ENCODE measurements around the gene LRRC74A.

Gene LRRC74A

GRCh38 chr14:76833011-76833410 is 6.8 kb downstream of the LRRC74A start:
- no peaks in the 10 kb centered on the region for H3K36me3 ChIP-seq
- no peaks in the 10 kb centered on the region for H3K9me3 ChIP-seq
- H3K4me3 ChIP-seq (ENCODE audit: low read depth, low read length), result no peak overlapping the region
- DNase-seq, result no peak
- no peaks in the 10 kb centered on the region for H3K4me1 ChIP-seq
- no peak for TF ChIP-seq CTCF (IDR thresholded peaks at IDR 0.05; ENCODE audit: low read depth, low read length)
- H3K27me3 ChIP-seq, result no peaks in the 10 kb centered on the region

- H3K27me3 ChIP-seq, result no peaks in the 10 kb centered on the region
- H3K4me3 ChIP-seq (ENCODE audit: low read depth, low read length), result no peak overlapping the region
- no peaks in the 10 kb centered on the region for H3K36me3 ChIP-seq
- no peaks in the 10 kb centered on the region for H3K4me1 ChIP-seq
- H3K9me3 ChIP-seq, result no peaks in the 10 kb centered on the region
- DNase-seq, result no peak
- no peak for TF ChIP-seq CTCF (IDR thresholded peaks at IDR 0.05; ENCODE audit: low read depth, low read length)
Observed at GRCh38 chr14:76834241-76834661, 8.0 kb downstream of the LRRC74A start.

GRCh38 chr14:76836029-76836630 is 9.9 kb downstream of the LRRC74A start:
- Histone ChIP-seq H3K36me3 (no peaks in the 10 kb centered on the region), H3K4me1 (no peaks in the 10 kb centered on the region), H3K27me3 (no peaks in the 10 kb centered on the region), H3K4me3 (ENCODE audit: low read depth, low read length) (no peak overlapping the region), H3K9me3 (no peaks in the 10 kb centered on the region)
- peak; percentile 17 for DNase-seq
- TF ChIP-seq CTCF (IDR thresholded peaks at IDR 0.05; ENCODE audit: low read depth, low read length), result no peak

GRCh38 chr14:76837524-76837923 is 11.3 kb downstream of the LRRC74A start:
- H3K9me3 ChIP-seq, result no peaks in the 10 kb centered on the region
- H3K4me1 ChIP-seq, result no peaks in the 10 kb centered on the region
- no peak for DNase-seq
- H3K27me3 ChIP-seq, result no peaks in the 10 kb centered on the region
- no peaks in the 10 kb centered on the region for H3K36me3 ChIP-seq
- TF ChIP-seq CTCF (IDR thresholded peaks at IDR 0.05; ENCODE audit: low read depth, low read length), result no peak
- H3K4me3 ChIP-seq (ENCODE audit: low read depth, low read length), result no peak overlapping the region

GRCh38 chr14:76842414-76842813 is 16.2 kb downstream of the LRRC74A start:
- no peaks in the 10 kb centered on the region for H3K36me3 ChIP-seq

More at GRCh38 chr14:76842414-76842813, 16.2 kb downstream of the LRRC74A start:
- Histone ChIP-seq H3K27me3 (no peaks in the 10 kb centered on the region), H3K9me3 (no peaks in the 10 kb centered on the region), H3K4me3 (ENCODE audit: low read depth, low read length) (no peak overlapping the region), H3K4me1 (no peaks in the 10 kb centered on the region)
- DNase-seq, result no peak
- no peak for TF ChIP-seq CTCF (IDR thresholded peaks at IDR 0.05; ENCODE audit: low read depth, low read length)

Data from BE2C (cell line).